Fibroblast of upper back skin (primary cell): ENCODE data around the gene NRL.

Source experiments
- DNase-seq: peaks from one replicate; pipeline ENCODE4 v3.0.0-alpha.2; 2013

The NRL gene

DNA sequence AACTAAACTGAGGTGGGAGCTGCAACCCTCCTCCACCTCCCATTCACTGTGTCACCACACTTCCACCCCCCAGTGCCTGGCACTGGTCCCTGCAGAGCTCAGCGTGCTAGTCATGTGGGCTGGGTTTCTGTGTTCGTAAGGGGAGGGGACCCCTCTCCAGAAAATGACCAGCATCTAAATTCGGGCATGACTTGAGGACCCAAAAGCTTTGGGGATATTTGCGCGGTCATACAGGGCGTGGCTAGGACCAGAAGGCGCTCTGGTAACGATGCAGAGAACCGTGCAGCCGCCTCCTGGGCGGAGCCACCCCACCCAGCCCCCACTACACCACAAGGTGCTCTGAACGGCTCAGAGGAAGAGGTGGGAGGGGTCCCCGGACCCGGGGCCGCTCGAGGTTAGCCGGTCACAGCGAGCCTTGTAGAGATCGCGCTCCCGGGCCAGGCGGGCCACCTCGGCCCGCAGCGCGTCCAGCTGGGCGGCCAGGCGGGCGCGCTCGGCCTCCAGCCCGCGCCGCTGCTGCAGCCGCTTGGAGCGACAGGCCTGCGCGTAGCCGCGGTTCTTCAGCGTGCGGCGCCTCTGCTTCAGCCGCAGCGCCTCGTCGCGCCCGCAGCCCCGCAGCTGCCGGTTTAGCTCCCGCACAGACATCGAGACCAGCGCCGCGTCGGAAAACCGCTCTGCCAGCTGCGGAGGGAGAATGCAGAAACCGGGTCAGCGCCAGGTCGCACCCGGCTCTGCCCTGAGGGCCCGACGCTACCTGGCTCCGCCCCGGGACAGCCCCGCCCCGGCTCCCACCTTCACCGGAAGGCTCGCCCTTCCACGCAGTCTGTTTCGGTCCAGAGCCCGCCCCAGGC lies 33.6 kb downstream of the NRL start:
- no peak for DNase-seq

DNA sequence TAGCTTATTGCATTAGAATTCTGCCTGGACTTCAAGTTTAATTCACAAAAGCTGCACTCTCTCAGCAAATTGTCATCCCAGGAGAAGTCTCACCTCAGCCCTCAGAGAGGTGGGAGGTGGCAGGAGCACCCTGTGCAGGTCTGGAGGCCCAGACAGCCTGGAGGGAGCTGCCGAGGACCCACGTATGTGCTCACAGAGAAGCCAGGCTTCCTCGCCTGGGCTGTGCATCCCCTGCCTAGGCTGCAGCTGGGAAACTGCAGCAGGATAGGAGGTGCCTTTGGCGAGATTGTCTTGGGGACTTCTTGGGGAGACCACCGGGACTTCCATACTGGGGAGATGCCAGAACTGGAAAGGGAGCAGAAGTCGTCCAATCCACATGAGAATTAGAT lies 34.6 kb downstream of the NRL start:
- no peak for DNase-seq

DNA sequence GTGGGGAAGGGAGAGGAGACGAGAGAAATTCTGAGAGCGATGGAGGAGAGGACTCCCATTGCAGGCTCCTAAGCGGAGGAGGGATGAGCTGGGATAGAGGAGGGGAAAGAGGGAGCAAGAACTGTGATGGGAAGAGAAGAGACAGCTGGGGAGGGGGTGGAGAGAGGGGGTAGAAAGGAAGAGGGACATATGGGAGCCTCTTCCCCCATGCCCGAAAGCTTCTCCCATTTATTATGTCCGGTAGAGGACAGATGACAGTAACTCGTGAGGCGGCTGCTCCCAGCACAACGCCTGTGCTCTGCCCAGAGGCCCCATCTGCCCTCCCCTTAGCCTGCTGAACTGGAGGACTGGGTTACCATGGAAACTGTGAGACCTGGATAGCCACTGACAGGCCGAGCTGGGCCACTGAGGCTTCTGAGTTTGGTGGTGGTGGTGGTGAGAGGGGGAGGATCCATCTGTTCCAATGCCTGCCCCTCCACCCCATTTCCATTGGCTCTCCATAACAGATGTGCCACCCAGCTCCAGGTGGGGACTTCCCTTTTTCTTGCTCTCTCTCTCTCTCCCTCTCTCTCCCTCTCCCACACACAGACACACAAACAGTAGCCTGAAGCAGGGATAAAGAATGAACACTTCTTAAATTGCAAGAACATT lies 35.1 kb downstream of the NRL start:
- DNase-seq, result no peak

DNA sequence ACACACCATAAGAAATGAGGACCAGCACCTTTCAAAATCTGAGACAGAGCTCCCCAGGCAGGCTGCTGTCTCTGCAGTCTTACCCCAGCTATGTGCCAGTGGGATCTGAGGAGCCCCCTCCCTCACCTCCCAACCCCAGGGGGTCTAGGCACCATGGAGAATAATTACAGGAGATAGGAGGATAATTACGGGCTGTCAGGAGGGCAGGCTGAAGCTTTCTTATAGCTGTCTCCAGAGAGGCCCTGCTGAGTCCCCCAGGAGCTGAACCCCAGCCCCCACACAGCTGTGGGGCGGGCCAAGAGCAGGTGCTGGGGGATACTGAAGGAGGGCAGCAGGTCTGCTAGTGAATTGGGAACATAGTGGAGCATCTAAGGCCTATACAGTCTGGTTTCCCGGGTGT lies 36.6 kb downstream of the NRL start:
- no peak for DNase-seq

DNA sequence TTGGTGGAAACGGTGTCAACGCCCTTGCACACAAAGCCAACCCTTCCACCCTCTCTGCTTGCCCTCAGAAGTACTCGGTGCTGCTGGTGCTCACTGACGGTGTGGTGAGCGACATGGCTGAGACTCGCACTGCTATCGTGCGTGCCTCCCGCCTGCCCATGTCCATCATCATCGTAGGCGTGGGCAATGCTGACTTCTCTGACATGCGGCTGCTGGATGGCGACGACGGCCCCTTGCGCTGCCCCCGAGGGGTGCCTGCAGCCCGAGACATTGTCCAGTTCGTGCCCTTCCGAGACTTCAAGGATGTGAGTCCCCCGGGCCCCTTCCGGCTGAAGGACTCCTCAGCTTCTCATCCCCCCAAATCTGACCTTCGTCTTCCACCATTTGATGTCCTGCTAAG lies 37.7 kb downstream of the NRL start:
- DNase-seq, result no peak

DNA sequence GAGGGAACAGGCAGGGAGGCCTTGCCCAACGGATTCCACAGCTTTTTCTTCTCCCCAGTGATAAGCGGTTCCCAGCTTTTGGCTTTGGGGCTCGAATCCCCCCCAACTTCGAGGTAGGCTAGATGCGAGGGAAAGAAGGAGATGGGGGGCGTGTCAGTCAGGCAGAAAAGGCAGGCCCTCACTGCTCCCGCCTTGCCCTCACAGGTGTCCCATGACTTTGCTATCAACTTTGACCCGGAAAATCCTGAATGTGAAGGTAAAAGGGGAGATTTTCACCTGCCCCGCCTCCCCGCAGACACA lies 38.5 kb downstream of the NRL start:
- DNase-seq, result no peak

DNA sequence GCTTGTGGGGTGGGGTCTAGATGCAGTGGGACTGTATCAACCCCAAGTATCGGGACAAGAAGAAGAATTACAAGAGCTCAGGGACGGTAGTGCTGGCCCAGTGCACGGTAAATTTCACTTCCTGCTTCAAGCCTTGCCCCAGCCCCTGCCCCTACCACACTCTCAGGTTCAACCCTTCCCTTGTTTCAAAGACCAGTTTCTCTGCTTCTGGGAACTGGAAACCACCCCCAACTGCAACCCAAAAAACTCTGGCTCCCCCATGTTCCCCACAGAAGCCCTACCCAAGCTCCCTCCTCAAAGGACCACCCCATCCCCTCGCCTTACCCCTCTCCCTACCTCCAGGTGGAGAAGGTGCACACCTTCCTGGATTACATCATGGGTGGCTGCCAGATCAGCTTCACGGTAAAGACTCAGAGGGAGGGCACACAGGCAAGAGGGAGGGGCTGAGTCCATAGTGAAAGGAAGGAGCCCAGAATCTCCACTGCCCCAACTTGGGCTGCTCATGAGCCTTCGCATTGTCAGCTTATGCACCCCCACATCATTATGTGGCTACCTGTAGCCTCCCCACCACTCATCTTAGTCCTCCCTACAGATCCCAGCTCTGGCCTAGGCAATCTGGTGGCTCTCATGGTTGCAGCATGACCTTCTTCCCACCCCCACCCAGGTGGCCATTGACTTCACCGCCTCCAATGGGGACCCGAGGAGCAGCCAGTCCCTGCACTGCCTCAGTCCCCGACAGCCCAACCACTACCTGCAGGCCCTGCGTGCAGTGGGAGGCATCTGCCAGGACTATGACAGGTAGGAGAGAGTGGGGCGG lies 39.1 kb downstream of the NRL start:
- DNase-seq, result no peak

DNA sequence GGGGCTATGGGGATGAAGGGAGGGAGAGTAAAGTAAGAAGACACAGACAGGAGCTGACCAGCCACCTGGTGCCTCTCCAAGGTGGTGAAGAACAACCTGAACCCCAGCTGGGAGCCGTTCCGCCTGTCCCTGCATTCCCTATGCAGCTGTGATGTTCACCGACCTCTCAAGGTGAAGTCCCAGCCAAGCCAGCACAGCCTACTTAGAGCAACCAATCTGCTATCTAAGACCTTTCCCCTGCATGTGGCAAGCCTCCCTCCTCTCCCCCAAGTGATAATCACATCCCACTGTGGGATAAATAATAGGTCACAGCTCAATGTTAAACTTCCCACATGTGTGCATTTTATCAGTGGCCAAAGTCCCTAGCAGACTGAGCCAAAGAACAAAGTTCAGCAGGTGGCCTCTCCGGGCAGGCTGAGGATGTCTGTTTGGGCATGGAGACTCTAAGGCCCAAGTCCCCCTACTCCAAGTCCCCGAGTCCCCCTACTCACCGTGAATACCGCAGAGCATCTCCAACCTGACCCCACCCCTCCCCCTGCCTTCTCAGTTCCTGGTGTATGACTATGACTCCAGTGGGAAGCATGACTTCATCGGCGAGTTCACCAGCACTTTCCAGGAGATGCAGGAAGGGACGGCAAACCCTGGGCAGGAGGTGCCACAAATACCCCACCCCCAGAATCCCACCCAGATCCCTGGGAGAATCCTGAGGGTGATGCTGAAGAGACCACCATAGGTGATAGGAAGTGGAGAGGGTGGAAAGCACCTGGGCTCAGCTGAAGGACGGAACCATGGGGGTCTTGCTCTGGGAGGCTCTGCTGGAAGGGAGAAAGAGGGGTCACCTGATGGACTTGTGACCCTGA lies 39.9 kb downstream of the NRL start:
- no peak for DNase-seq

DNA sequence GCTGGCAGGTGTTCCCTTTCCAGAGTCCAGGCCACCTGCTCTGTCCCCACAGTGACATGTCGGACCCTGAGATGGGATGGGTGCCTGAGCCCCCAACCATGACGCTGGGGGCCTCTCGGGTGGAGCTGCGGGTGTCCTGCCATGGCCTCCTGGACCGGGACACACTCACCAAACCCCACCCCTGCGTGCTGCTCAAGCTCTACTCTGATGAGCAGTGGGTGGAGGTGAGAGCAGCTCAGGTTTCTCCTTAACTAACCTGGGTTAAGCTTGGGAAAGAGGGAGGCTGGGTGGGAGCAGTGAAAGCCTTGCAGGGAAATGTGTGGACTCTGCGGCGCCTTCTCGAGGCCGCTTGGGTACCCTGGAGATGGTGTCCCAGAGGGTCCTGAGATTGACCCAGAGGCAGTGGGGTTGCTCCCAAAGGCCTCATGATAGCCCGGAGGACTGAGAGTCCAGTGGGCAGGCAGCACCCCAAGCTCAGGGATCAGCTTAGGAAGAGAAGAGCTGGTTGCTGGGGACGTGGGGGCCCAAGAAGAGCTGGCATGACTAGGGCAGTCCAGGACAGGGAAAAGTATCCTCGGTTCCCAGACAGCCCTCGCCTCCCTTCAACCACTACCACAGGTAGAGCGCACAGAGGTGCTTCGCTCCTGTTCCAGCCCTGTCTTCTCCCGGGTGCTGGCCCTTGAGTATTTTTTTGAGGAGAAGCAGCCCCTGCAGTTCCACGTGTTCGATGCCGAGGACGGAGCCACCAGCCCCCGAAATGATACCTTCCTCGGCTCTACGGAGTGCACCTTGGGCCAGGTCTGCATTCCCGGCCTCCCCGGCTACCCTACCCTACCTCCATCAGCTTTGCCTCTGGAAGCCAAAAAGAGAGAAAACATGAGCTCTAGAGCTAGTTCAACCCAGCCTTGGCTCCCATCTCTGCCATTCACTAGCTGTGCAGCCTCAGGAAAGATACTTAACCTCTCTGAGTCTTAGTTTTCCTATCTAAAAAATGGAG lies 41.6 kb downstream of the NRL start:
- no peak for DNase-seq

DNA sequence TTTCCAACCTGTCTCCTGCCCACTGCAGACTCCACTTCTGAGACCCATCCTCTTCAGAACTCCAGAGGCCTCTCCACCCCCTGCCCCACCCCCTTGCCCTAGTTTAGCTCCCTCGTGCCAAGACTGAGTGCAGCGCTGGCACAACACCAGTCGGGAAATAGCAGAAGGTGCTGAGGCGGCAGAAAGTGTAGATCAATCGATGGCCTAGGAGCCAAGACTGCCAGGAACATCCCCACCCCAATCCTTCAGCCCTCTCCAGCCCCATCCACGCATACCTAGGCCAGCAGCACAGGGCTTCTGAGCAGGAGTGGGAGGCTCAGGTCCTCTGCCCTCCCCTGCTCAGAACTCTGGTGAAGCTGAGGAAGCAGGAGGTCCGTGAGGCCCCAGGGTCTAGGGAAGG lies 42.3 kb downstream of the NRL start:
- no peak for DNase-seq

DNA sequence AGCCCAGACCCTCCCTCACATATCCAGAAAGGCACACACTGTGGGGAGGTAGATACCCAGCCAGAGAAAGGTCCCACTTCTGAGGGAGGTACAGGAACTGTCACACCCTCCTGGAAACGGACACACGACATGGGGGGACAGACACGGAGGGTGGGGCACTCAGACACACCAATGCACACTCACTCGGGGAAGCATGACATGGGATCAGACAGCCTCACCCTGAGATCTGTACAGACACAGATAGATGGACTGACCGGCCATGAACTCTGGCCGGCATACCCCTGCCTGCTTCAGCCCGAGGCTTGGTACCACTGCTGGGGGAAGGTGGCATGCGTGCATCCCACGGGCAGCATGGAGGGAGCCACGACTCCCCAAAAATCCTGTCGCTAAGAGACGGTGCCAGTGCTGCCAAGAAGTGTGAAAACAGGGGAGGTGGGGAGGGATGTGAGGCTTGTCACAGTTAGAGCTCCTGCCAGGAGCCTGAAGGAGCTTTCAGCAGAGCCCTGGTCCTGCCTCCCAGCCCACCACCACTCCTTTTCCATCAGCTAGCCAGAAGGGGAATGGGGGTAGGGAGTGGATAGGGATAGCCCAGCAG lies 42.8 kb downstream of the NRL start:
- no peak for DNase-seq

DNA sequence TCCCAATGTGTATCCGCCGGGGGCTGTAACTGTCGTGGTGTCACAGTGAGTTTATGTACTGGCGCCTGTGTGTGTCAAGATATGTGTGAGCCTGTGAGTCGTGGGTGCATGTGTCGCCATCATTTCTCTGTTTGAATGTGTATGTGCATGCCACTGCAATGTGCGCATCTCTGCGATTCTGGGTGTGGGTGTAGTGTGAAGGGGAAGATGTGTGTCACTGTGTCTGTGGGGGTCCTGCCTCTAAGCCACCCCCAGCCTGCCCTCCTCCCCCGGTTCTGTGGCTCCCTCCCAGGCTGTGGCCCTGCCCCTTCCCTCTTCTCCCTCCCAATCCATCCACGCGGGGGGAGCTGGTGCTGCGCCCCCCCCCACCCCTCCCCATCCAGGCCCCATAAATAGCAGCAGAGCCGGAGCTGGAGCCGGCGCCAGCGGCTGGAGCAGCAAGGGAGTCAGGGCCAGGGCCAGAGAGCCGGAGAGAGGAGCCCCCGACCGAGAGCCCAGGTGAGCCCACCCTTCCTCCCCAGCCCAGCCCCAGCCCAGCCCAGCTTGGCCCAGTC lies 43.5 kb downstream of the NRL start, which contains the start of gene CPNE6:
Gene CPNE6, plus strand, starts transcription at position 419 of the 554 bp plus-strand sequence. CDS start 1,375 bp downstream, outside the sequence.
- no peak for DNase-seq

DNA sequence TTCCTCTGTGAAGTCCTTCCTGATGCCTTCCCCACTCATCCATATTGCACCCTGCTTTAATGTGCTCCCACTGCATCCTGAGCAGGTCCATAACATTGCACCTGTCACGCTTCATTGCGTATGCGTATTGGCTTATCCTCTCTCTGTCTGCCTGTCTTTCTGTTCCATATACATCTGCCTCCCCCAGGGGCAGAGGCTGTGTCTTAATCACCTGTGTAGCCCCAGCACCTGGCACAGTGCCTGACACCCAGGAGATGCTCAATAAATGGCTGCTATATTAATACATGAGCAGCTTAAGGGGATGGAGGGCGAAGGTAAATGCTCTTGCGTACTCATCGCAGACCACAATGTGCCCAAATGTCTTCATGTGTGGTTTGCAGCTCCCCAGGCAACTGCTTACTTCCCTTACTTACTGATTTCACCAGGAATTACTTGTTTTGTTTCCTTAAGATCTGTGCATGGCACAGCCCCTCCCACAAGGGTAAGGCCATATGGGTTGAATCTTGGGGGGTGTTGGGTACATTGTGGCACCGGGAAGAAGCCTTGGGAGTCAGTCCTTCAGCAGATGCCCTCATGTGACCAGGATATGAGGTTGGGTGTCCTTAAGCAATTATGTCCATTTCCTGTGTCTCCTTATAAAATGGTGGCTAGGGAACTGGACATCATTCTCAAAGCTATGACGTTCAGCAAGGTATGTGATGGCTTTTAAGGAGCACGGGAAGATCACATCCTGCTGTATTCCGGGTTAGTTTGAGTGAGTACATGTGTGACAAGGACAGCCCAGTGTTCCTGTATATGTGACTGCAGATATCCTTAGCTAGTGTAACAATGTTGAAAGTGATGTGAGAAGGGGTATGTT lies 44.2 kb downstream of the NRL start:
- no peak for DNase-seq

DNA sequence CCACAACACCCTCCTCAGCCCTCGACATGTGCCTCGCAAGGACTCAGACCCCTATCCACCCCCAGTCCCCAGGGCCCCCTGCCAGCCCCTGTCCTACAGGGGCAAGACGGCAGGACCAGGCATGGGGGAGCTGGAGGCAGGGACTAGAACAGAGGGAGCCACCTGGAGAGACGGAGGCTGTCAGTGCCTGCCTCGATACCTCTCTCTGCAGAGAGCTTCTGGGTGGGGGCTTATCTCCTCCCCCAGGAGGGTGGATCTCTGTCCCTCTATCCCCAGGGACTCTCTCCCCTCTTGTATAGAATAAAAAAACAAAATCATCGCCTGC lies 45.4 kb downstream of the NRL start:
- DNase-seq, result no peak

DNA sequence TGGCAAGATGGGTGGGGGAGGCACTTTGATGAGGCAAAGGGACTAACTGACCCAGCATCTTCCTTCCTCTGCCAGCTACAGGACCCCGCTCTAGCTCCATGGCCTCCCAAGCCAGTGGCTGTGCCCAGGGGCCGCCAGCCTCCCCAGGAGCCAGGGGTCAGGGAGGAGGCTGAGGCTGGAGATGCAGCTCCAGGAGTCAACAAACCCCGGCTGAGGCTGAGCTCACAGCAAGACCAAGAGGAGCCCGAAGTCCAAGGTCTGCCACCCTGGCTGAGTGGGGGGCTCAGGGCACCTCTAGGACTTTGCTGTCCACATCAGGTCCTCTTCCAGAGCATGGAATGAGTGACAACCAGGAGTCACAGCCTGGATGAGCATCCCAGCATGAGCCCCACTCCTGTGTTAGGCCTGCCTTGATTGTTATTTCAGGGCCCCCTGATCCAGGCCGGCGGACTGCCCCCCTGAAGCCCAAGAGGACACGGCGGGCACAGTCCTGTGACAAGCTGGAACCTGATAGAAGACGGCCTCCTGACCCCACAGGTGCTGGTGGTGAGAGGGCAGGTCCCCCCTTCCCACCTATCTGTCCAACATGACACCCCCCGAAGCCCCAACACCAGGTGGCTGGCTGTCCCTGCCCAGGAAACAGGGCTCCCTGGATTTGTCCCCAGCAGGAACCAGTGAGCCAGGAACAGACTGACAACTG lies 45.9 kb downstream of the NRL start:
- DNase-seq, result no peak

DNA sequence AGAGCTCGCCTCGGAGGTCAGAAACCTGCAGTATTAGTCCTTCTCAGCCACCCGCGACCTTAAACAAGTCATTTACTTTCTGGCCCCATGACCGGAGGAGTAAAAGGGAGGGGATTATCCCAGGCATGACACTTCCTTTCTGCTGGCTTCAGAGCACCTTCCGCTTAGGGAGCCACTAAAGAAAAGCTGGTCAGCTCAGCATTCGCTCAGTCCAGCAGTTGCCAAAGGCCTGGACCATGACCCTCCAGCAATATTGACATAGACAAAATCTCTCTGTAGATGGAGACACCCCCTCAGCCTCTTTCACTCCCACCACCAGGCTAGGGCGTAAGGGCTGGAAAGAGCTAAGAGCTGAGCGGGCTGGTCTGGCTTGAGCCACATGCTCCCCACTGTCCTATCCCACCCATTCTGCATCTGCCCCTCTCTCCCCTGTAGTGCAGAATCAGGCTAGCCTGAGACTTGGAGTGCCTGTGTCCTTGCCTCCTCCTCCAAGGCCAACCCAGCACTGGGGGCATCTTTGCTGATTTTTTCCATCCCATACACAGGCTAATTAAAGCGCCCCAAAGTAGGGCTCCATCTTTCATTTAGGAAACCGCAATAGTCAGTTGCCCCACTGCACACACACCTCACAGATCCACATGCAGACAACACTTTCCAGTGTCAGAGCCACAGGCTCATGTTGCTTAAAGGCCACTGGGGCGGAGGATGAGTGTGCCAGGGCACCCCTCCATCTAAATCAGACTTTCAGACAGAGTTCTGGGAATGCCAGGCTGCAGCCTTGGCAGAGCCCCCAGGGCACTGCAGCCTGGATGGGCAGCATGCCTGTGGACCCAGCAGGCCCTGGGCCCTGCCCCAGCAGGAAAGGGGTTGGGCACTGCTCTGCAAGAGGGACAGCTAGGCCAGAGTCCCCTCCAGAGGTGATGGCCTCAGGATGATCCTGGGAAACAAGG lies 47.3 kb downstream of the NRL start:
- DNase-seq, result no peak

DNA sequence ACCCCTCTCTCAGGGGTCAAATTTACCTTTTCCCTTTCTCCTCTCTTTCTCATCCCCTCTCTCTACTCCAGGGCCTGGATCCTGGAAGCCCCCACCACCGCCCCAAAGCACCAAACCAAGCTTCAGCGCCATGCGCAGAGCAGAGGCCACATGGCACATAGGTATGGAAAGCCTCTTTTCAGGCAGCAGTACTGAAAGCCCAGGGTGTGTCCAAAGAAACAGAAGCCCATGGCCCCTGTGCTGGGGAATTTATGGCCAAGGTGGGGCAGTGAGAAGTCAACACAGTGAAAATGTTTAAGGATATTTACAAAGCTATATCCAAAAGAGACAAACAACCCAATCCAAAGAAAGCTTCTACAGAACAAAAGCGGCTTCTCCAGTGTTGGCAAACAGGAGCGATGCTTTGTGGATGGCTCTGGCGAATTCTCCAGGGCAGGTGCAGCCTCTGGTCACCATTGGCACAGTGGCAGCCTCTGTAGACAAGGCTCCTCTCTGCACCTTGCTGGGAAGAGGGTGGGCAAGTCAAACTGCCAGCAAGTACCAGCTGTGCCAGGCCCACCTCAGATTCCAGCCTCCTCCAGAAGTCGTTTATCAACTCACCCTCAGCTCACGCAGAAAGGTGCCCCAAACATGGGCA lies 48.1 kb downstream of the NRL start:
- DNase-seq, result no peak

DNA sequence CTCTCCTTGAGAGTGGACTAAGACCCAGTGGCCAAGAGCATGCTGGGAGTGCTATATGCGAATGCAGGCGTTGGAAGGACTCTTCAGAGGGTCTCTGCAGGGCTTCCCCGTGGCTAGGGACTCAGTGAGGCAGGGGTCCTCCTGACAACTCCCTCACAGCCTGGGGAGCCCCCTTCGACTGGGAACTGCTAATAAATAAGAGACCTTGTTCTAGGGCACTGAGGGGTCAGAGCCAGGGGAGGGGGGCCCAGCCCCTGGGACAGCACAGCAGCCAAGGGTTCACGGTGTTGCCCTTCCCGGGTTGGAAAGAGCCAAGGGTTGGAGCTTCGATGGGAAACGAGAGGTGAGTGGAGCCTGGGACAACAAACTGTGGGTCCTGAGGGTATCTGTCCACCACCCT lies 49.3 kb downstream of the NRL start:
- DNase-seq, result no peak
